ENCODE results near the gene MAP4. TPM values are rescaled to one million over a fixed set of nuclear protein-coding genes. Genes with fewer than 3 reads are reported as not detected.

MAP4 gene
- total and polyA plus RNA-seq, 2 donors (not counting 3 experiments of a cell fraction or from before 2014, with no cell fraction given): 121 to 290 TPM

DNA sequence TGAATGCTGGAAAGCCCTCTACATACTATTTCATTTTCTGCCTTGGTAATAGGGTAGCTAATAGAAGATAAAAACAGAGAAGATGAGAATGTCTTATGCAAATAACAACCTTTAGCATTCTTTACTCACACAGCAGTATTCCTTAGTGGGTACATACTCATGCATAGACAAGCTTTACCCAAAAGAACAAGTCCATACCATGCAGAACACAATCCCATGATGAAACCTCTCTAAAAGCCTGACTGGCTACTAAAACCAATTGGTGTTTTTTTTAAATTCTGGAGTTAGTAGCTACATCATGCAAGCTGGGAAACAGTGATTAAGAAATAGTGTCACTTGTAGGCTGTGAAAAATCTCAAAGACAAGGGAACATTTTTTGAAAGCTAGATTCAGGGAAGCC lies 108.4 kb downstream of the MAP4 start:
- POLR2A ChIA-PET: interaction anchor here (0.5 kb wide), 1 partner anchor 401 kb away, joined by 4 read pairs; no protein-coding TSS in a partner anchor

More for the DNA sequence above, 108.4 kb downstream of the MAP4 start:
- TF ChIP-seq, protein P1, sequence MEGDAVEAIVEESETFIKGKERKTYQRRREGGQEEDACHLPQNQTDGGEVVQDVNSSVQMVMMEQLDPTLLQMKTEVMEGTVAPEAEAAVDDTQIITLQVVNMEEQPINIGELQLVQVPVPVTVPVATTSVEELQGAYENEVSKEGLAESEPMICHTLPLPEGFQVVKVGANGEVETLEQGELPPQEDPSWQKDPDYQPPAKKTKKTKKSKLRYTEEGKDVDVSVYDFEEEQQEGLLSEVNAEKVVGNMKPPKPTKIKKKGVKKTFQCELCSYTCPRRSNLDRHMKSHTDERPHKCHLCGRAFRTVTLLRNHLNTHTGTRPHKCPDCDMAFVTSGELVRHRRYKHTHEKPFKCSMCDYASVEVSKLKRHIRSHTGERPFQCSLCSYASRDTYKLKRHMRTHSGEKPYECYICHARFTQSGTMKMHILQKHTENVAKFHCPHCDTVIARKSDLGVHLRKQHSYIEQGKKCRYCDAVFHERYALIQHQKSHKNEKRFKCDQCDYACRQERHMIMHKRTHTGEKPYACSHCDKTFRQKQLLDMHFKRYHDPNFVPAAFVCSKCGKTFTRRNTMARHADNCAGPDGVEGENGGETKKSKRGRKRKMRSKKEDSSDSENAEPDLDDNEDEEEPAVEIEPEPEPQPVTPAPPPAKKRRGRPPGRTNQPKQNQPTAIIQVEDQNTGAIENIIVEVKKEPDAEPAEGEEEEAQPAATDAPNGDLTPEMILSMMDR (IDR thresholded peaks at IDR 0.05; ENCODE audit: extremely low read depth in 1 of 2, insufficient read depth in 1 of 2, low read depth in 1 of 2, low read length in 2 of 2): no peak
- no peak for TF ChIP-seq FOS (IDR thresholded peaks at IDR 0.05; ENCODE audit: borderline replicate concordance, insufficient read depth, low read length)
- TF ChIP-seq, protein P2, sequence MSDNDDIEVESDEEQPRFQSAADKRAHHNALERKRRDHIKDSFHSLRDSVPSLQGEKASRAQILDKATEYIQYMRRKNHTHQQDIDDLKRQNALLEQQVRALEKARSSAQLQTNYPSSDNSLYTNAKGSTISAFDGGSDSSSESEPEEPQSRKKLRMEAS (IDR thresholded peaks at IDR 0.05; ENCODE audit: insufficient read depth, insufficient read length): no peak
- no peak for TF ChIP-seq EZH2 (IDR thresholded peaks at IDR 0.05; ENCODE audit: borderline replicate concordance, low read depth, low read length, severe bottlenecking)
- TF ChIP-seq POLR2A (IDR thresholded peaks at IDR 0.05; ENCODE audit: low read depth, low read length): no peak
- no peak for TF ChIP-seq GATA2 (IDR thresholded peaks at IDR 0.05; ENCODE audit: insufficient read depth, insufficient read length, low read depth, low read length)
- no peak for TF ChIP-seq POLR2AphosphoS5 (IDR thresholded peaks at IDR 0.05; ENCODE audit: insufficient read depth, low read depth, low read length)
- H3K9me1 ChIP-seq (replicated peaks; ENCODE audit: control insufficient read depth, extremely low read depth, insufficient read depth, low read length): no peaks in the 10 kb centered on the region
- H3K27me3 ChIP-seq (ENCODE audit: control insufficient read depth in 2 of 2, insufficient read depth in 2 of 2, low read length in 2 of 2): no peaks in the 10 kb centered on the region
- intact Hi-C loops (cut with micrococcal nuclease) (no loop called here), dilution Hi-C loops (cut with MboI; ENCODE audit: extremely low pct_ligation_motif_present, low sequenced_read_pairs) (no loop called here)
- peaks cover 6 to 11% of the 10 kb centered on the region in 2 experiments for H3K36me3 ChIP-seq (ENCODE audit: control insufficient read depth in 2 of 2, extremely low read depth in 1 of 2, insufficient read depth in 2 of 2, low read length in 2 of 2)
- H3K9me3 ChIP-seq (replicated peaks; ENCODE audit: control insufficient read depth, insufficient read depth, low read length): no peaks in the 10 kb centered on the region
- no peak overlapping the region for H3K27ac ChIP-seq (ENCODE audit: insufficient read depth, low read depth, low read length)
- BruUV-seq (replicated peaks): no TSS peak
- no peak for FAIRE-seq
- H3K9ac ChIP-seq (replicated peaks; ENCODE audit: extremely low read depth, insufficient read depth, low read length): no peak overlapping the region
- no peak overlapping the region for H3K4me2 ChIP-seq (ENCODE audit: insufficient read depth, low read length)
- CTCF ChIA-PET: interaction anchor here (1.2 to 1.4 kb wide), 3 partner anchors 15 to 70 kb away, joined by 3 to 4 read pairs (median 4); no protein-coding TSS in a partner anchor
- DNase-seq (ENCODE audit: low read depth, low spot score): no peak
- H3K4me3 ChIP-seq (replicated peaks in 1 of 3; ENCODE audit: insufficient read depth in 1 of 3, low read depth in 1 of 3, low read length in 3 of 3): no peak overlapping the region
- no peaks in the 10 kb centered on the region for H4K20me1 ChIP-seq (replicated peaks; ENCODE audit: control insufficient read depth, extremely low read depth, insufficient read depth, low read length)
- no peak overlapping the region for H2AFZ ChIP-seq (ENCODE audit: low read depth, low read length)
- peaks cover 18% of the 10 kb centered on the region for H3K4me1 ChIP-seq (ENCODE audit: control insufficient read depth, extremely low read depth, insufficient read depth, low read length)
- H3K79me2 ChIP-seq (ENCODE audit: control insufficient read depth, insufficient read depth, low read length): peaks cover 5% of the 10 kb centered on the region

Measured in endothelial cell of umbilical vein (primary cell).